GM23338 (cell line): ENCODE results near the gene CNDP1. TPM values are rescaled to one million over a fixed set of nuclear protein-coding genes. Genes with fewer than 3 reads are reported as not detected.

Experiments used
- ATAC-seq: fragments of 200-7000 bp; cut with Tn5 transposase; 3 replicates; pipeline ENCODE4 v1.9.1; 2020
- DNase-seq: peaks from one replicate; pipeline ENCODE4 v3.0.0-alpha.2; 2015; ENCODE audit warnings: low spot score
- H2AFZ ChIP-seq: fragments of 200-600 bp; sonication (generic); 2 replicates; pipeline ENCODE4 v1.8.0; 2016; ENCODE audit warnings: antibody characterized with exemption, mild to moderate bottlenecking, moderate library complexity
- H3F3A ChIP-seq: fragments of 200-600 bp; sonication (generic); replicated peaks from 2 replicates; pipeline ENCODE4 v1.8.0; 2017; ENCODE audit warnings: antibody characterized with exemption, mixed run types, low read depth
- H3K27ac ChIP-seq: fragments of 200-600 bp; sonication (generic); 2 replicates; pipeline ENCODE4 v1.6.1; 2016; ENCODE audit warnings: low read depth
- H3K27me3 ChIP-seq: fragments of 200-600 bp; sonication (generic); 2 replicates; pipeline ENCODE4 v1.8.0; 2016; ENCODE audit warnings: mild to moderate bottlenecking, mixed run types, moderate library complexity; ENCODE audit not compliant: insufficient read depth
- H3K36me3 ChIP-seq: fragments of 200-600 bp; sonication (generic); 2 replicates; pipeline ENCODE4 v1.8.0; 2016; ENCODE audit warnings: mild to moderate bottlenecking; ENCODE audit not compliant: insufficient read depth
- H3K4me1 ChIP-seq: fragments of 200-600 bp; sonication (generic); 2 replicates; pipeline ENCODE4 v1.8.0; 2016; ENCODE audit warnings: mild to moderate bottlenecking, moderate library complexity; ENCODE audit not compliant: insufficient read depth
- H3K4me2 ChIP-seq: fragments of 200-600 bp; sonication (generic); 2 replicates; pipeline ENCODE4 v1.7.1; 2017; ENCODE audit warnings: mixed run types
- H3K4me3 ChIP-seq: fragments of 200-600 bp; sonication (generic); 2 replicates; pipeline ENCODE4 v1.6.1; 2016; ENCODE audit warnings: mixed run types
- H3K79me2 ChIP-seq: fragments of 200-600 bp; sonication (generic); replicated peaks from 2 replicates; pipeline ENCODE4 v1.8.0; 2017; ENCODE audit warnings: mild to moderate bottlenecking; ENCODE audit not compliant: insufficient read depth
- H3K9me2 ChIP-seq: fragments of 200-600 bp; sonication (generic); 2 replicates; pipeline ENCODE4 v1.8.0; 2017; ENCODE audit not compliant: insufficient read depth
- H4K20me1 ChIP-seq: fragments of 200-600 bp; sonication (generic); replicated peaks from 2 replicates; pipeline ENCODE4 v1.8.0; 2017; ENCODE audit warnings: mild to moderate bottlenecking; ENCODE audit not compliant: insufficient read depth
- H3K27ac Mint-ChIP-seq: 2 replicates; pipeline ENCODE4 v1.8.0; 2020; ENCODE audit warnings: inconsistent platforms, mild to moderate bottlenecking, moderate library complexity, mixed read lengths
- H3K27me3 Mint-ChIP-seq: 3 replicates; pipeline ENCODE4 v1.8.0; 2022; ENCODE audit warnings: low read depth, mild to moderate bottlenecking, moderate library complexity, mixed read lengths, inconsistent platforms; ENCODE audit not compliant: insufficient read depth, poor library complexity
- H3K36me3 Mint-ChIP-seq: 3 replicates; pipeline ENCODE4 v1.8.0; 2021; ENCODE audit warnings: low read depth, mild to moderate bottlenecking, inconsistent platforms, moderate library complexity, mixed read lengths
- H3K4me1 Mint-ChIP-seq: 3 replicates; pipeline ENCODE4 v1.8.0; 2020; ENCODE audit warnings: mild to moderate bottlenecking, inconsistent platforms, mixed read lengths
- H3K4me3 Mint-ChIP-seq: 3 replicates; pipeline ENCODE4 v1.8.0; 2021; ENCODE audit warnings: moderate library complexity, mild to moderate bottlenecking, inconsistent platforms, mixed read lengths
- H3K9me3 Mint-ChIP-seq: 3 replicates; pipeline ENCODE4 v1.8.0; 2020; ENCODE audit warnings: moderate library complexity, mild to moderate bottlenecking, inconsistent platforms, mixed read lengths
- CREB1 ChIP-seq: fragments of 250-450 bp; sonication (Bioruptor Pico); IDR thresholded peaks from 2 replicates; pipeline ENCODE4 v1.5.0; 2020; ENCODE audit warnings: low read depth, mild to moderate bottlenecking, moderate library complexity
- EZH2 ChIP-seq: fragments of 200-600 bp; sonication (generic); IDR thresholded peaks from one replicate; pipeline ENCODE4 v1.8.0; 2017; ENCODE audit warnings: antibody characterized with exemption, mild to moderate bottlenecking, low read depth; ENCODE audit not compliant: unreplicated experiment
- EZH2phosphoT487 ChIP-seq: fragments of 200-600 bp; sonication (generic); IDR thresholded peaks from one replicate; pipeline ENCODE4 v1.8.1; 2018; ENCODE audit warnings: antibody characterized with exemption; ENCODE audit not compliant: unreplicated experiment
- JUNB ChIP-seq: IDR thresholded peaks from one replicate; pipeline ENCODE4 v1.6.1; 2016; ENCODE audit warnings: antibody characterized with exemption; ENCODE audit not compliant: unreplicated experiment
- NANOG ChIP-seq: IDR thresholded peaks from 2 replicates; pipeline ENCODE4 v1.6.1; 2016; ENCODE audit warnings: antibody characterized with exemption, borderline replicate concordance
- POLR2AphosphoS5 ChIP-seq: IDR thresholded peaks from 2 replicates; pipeline ENCODE4 v1.6.1; 2016; ENCODE audit warnings: antibody characterized with exemption, low read depth
- REST ChIP-seq: IDR thresholded peaks from one replicate; pipeline ENCODE4 v1.6.1; 2018; ENCODE audit warnings: antibody characterized with exemption; ENCODE audit not compliant: unreplicated experiment
- STAT1 ChIP-seq: IDR thresholded peaks from one replicate; pipeline ENCODE4 v1.6.1; 2016; ENCODE audit warnings: antibody characterized with exemption; ENCODE audit not compliant: unreplicated experiment
- ZNF114 ChIP-seq: fragments of 250-450 bp; sonication (Bioruptor Pico); IDR thresholded peaks from 2 replicates; pipeline ENCODE4 v1.5.0; 2020; ENCODE audit warnings: mild to moderate bottlenecking, moderate library complexity
- ZNF331 ChIP-seq: fragments of 250-450 bp; sonication (Bioruptor Pico); IDR thresholded peaks from 2 replicates; pipeline ENCODE4 v1.5.0; 2020; ENCODE audit warnings: low read depth, mild to moderate bottlenecking, moderate library complexity
- polyA plus RNA-seq: library from polyadenylated mRNA; unstranded; fragments of >200 nt; fragmentation: Nextera tagmentation; extraction: Ambion mirVana; gene quantifications from 2 replicates; pipeline ENCODE4 v1.2.1, GENCODE V29; 2016
- total RNA-seq: library from RNA; depleted of rRNA; stranded (reverse); fragments of >200 nt; shearing (Covaris generic); gene quantifications from 2 replicates; pipeline ENCODE4 v1.2.3, GENCODE V29; 2014
- TF ChIP-seq, protein P1 (sequence below): fragments of 250-450 bp; sonication (Bioruptor Pico); IDR thresholded peaks from 2 replicates; pipeline ENCODE4 v1.5.0; 2020; ENCODE audit warnings: mild to moderate bottlenecking, moderate library complexity
- TF ChIP-seq, protein P2 (sequence below), 2 experiments: fragments of 200-600 bp in 1 of 2; sonication (generic) in 1 of 2; conservative IDR thresholded peaks; 2 replicates each; pipeline versions ENCODE4 v1.5.1 to v1.6.1; 2016 to 2017; ENCODE audit warnings: antibody characterized with exemption in 2 of 2, low read depth in 2 of 2, mild to moderate bottlenecking in 2 of 2, moderate library complexity in 1 of 2
- TF ChIP-seq, protein P3 (sequence below): IDR thresholded peaks from 2 replicates; pipeline ENCODE4 v1.6.1; 2016; ENCODE audit warnings: antibody characterized with exemption

The CNDP1 gene
- total and polyA plus RNA-seq, 2 experiments from 2014 or later = 0.03 to 0.11 TPM

- H3K36me3 ChIP-seq = no peaks in the 10 kb centered on the region
- Mint-ChIP-seq H3K4me1 (no peaks in the 10 kb centered on the region; the same call in 2 of the 3 replicates), H3K9me3 (no peaks in the 10 kb centered on the region; the same call in 2 of the 3 replicates), H3K27ac (no peak overlapping the region), H3K4me3 (no peak overlapping the region), H3K27me3 (no peaks in the 10 kb centered on the region), H3K36me3 (peaks cover 15% of the 10 kb centered on the region; the same call in 2 of the 3 replicates)
- no peaks in the 10 kb centered on the region for H3K79me2 ChIP-seq
- peaks cover 18% of the 10 kb centered on the region; the same call in 1 of the 2 replicates for H3K27me3 ChIP-seq
- H2AFZ ChIP-seq = no peak overlapping the region
- H3K27ac ChIP-seq = no peak overlapping the region
- DNase-seq = no peak
- ATAC-seq = no peak
- no peak overlapping the region for H3K4me3 ChIP-seq
- H3F3A ChIP-seq = no peaks in the 10 kb centered on the region
- H3K4me2 ChIP-seq = no peak overlapping the region
- TF ChIP-seq EZH2 = no peak
- no peak for TF ChIP-seq JUNB
- no peak for TF ChIP-seq REST
- TF ChIP-seq, protein P1, sequence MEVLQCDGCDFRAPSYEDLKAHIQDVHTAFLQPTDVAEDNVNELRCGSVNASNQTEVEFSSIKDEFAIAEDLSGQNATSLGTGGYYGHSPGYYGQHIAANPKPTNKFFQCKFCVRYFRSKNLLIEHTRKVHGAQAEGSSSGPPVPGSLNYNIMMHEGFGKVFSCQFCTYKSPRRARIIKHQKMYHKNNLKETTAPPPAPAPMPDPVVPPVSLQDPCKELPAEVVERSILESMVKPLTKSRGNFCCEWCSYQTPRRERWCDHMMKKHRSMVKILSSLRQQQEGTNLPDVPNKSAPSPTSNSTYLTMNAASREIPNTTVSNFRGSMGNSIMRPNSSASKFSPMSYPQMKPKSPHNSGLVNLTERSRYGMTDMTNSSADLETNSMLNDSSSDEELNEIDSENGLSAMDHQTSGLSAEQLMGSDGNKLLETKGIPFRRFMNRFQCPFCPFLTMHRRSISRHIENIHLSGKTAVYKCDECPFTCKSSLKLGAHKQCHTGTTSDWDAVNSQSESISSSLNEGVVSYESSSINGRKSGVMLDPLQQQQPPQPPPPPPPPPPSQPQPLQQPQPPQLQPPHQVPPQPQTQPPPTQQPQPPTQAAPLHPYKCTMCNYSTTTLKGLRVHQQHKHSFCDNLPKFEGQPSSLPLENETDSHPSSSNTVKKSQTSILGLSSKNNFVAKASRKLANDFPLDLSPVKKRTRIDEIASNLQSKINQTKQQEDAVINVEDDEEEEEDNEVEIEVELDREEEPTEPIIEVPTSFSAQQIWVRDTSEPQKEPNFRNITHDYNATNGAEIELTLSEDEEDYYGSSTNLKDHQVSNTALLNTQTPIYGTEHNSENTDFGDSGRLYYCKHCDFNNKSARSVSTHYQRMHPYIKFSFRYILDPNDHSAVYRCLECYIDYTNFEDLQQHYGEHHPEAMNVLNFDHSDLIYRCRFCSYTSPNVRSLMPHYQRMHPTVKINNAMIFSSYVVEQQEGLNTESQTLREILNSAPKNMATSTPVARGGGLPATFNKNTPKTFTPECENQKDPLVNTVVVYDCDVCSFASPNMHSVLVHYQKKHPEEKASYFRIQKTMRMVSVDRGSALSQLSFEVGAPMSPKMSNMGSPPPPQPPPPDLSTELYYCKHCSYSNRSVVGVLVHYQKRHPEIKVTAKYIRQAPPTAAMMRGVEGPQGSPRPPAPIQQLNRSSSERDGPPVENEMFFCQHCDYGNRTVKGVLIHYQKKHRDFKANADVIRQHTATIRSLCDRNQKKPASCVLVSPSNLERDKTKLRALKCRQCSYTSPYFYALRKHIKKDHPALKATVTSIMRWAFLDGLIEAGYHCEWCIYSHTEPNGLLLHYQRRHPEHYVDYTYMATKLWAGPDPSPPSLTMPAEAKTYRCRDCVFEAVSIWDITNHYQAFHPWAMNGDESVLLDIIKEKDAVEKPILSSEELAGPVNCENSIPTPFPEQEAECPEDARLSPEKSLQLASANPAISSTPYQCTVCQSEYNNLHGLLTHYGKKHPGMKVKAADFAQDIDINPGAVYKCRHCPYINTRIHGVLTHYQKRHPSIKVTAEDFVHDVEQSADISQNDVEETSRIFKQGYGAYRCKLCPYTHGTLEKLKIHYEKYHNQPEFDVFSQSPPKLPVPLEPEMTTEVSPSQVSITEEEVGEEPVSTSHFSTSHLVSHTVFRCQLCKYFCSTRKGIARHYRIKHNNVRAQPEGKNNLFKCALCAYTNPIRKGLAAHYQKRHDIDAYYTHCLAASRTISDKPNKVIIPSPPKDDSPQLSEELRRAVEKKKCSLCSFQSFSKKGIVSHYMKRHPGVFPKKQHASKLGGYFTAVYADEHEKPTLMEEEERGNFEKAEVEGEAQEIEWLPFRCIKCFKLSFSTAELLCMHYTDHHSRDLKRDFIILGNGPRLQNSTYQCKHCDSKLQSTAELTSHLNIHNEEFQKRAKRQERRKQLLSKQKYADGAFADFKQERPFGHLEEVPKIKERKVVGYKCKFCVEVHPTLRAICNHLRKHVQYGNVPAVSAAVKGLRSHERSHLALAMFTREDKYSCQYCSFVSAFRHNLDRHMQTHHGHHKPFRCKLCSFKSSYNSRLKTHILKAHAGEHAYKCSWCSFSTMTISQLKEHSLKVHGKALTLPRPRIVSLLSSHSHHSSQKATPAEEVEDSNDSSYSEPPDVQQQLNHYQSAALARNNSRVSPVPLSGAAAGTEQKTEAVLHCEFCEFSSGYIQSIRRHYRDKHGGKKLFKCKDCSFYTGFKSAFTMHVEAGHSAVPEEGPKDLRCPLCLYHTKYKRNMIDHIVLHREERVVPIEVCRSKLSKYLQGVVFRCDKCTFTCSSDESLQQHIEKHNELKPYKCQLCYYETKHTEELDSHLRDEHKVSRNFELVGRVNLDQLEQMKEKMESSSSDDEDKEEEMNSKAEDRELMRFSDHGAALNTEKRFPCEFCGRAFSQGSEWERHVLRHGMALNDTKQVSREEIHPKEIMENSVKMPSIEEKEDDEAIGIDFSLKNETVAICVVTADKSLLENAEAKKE (CRISPR knock-in tag) = no peak
- no peak for TF ChIP-seq NANOG
- TF ChIP-seq ZNF114 (CRISPR knock-in tag) = no peak
- TF ChIP-seq POLR2AphosphoS5 = no peak
- TF ChIP-seq EZH2phosphoT487 = no peak
- TF ChIP-seq, protein P2, sequence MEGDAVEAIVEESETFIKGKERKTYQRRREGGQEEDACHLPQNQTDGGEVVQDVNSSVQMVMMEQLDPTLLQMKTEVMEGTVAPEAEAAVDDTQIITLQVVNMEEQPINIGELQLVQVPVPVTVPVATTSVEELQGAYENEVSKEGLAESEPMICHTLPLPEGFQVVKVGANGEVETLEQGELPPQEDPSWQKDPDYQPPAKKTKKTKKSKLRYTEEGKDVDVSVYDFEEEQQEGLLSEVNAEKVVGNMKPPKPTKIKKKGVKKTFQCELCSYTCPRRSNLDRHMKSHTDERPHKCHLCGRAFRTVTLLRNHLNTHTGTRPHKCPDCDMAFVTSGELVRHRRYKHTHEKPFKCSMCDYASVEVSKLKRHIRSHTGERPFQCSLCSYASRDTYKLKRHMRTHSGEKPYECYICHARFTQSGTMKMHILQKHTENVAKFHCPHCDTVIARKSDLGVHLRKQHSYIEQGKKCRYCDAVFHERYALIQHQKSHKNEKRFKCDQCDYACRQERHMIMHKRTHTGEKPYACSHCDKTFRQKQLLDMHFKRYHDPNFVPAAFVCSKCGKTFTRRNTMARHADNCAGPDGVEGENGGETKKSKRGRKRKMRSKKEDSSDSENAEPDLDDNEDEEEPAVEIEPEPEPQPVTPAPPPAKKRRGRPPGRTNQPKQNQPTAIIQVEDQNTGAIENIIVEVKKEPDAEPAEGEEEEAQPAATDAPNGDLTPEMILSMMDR (conservative IDR thresholded peaks at IDR 0.05; ENCODE audit: low read depth in 2 of 2) = no peak
- no peak for TF ChIP-seq ZNF331
- no peak for TF ChIP-seq CREB1 (CRISPR knock-in tag)
- TF ChIP-seq STAT1 = no peak
- TF ChIP-seq, protein P3, sequence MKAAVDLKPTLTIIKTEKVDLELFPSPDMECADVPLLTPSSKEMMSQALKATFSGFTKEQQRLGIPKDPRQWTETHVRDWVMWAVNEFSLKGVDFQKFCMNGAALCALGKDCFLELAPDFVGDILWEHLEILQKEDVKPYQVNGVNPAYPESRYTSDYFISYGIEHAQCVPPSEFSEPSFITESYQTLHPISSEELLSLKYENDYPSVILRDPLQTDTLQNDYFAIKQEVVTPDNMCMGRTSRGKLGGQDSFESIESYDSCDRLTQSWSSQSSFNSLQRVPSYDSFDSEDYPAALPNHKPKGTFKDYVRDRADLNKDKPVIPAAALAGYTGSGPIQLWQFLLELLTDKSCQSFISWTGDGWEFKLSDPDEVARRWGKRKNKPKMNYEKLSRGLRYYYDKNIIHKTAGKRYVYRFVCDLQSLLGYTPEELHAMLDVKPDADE = no peak
- no peaks in the 10 kb centered on the region for H3K9me2 ChIP-seq
- H4K20me1 ChIP-seq = no peaks in the 10 kb centered on the region; the same call in 1 of the 2 replicates
- no peaks in the 10 kb centered on the region for H3K4me1 ChIP-seq
These were observed 55.5 kb downstream of the CNDP1 start for GRCh38 chr18:74589811-74590210.
